Measurements from ENCODE around the gene TFEB.

TFEB gene

DNA sequence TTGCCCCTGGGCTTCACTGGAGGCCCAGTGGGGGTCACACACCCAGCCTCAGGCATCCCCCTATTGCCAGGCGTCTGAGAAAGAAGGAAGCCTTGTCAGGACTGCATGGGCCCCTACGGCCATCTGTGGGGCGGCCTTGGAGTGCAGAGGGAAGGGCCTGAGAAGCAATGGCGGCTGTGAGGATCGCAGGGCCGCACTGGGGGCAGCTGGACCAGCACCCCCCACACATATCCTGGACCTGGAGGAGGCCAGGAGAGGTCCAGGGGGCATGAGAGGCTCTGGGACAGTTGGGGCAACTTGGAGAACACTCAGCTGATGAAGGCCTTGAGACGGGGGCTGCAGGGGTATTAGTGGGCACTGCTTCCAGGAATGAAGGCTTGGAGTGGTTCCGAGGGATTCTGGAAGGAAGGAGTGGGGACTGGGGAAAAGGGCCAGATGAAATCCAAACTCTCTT, 80.7 kb downstream of the TFEB start:
- TF ChIP-seq, protein P1, sequence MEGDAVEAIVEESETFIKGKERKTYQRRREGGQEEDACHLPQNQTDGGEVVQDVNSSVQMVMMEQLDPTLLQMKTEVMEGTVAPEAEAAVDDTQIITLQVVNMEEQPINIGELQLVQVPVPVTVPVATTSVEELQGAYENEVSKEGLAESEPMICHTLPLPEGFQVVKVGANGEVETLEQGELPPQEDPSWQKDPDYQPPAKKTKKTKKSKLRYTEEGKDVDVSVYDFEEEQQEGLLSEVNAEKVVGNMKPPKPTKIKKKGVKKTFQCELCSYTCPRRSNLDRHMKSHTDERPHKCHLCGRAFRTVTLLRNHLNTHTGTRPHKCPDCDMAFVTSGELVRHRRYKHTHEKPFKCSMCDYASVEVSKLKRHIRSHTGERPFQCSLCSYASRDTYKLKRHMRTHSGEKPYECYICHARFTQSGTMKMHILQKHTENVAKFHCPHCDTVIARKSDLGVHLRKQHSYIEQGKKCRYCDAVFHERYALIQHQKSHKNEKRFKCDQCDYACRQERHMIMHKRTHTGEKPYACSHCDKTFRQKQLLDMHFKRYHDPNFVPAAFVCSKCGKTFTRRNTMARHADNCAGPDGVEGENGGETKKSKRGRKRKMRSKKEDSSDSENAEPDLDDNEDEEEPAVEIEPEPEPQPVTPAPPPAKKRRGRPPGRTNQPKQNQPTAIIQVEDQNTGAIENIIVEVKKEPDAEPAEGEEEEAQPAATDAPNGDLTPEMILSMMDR (IDR thresholded peaks at IDR 0.05; ENCODE audit: control extremely low read depth, extremely low read depth, low read depth, missing control alignments) = no peak
- DNase-seq (ENCODE audit: extremely low spot score) = no peak
- CTCF ChIA-PET = no interaction called here
- POLR2A ChIA-PET = no interaction called here

DNA sequence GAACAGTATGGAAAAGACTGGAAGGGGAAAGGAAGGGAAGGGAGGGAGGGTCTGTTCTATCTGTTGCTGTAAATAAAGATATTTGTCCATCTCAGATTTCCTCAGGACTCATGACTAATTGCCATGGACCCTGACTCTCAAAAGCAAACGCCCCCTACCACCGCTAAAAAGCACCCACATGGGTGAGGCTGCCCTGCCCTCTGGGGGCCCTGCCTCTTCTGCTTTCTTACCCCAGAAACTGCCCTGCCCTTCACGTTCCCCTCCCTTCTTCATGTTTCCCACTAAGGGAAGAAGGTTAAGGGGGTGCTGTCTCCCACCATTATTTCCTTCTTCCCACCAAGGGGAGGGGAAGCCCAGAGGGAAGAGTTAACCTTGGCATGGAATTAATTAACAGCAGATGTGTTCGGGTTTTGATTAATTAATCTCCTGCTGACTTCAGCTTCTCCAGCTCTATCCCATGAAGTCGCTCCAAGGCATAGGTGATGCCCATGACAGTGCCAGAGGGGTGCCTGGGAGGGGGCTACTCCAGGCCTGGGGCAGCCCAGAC, 81.2 kb downstream of the TFEB start:
- no peak for DNase-seq (ENCODE audit: extremely low spot score)
- CTCF ChIA-PET = no interaction called here
- POLR2A ChIA-PET = no interaction called here
- TF ChIP-seq, protein P1 (IDR thresholded peaks at IDR 0.05; ENCODE audit: control extremely low read depth, extremely low read depth, low read depth, missing control alignments) = no peak

DNA sequence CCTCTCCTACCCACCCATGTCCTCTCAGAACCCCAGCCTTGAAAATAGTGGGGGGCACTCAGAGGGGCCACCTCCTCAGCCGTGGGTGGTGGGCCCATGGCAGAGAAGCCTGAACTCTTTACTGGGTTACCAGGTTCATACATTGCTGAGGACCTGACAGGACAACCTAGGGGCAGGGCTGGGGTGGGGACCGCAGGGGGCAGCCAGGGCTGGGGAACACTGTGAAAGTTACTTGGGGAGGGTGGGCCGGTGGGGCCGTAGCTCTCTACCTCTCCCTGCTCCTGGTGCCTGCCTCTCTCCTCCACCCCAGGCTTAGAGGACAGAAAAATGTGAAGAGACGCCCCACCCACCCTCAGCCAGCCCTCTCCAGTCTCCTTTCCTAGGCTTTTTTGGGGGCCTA, 81.7 kb downstream of the TFEB start:
- ChIA-PET POLR2A (no interaction called here), CTCF (no interaction called here)
- no peak for DNase-seq (ENCODE audit: extremely low spot score)
- TF ChIP-seq, protein P1 (IDR thresholded peaks at IDR 0.05; ENCODE audit: control extremely low read depth, extremely low read depth, low read depth, missing control alignments) = no peak

DNA sequence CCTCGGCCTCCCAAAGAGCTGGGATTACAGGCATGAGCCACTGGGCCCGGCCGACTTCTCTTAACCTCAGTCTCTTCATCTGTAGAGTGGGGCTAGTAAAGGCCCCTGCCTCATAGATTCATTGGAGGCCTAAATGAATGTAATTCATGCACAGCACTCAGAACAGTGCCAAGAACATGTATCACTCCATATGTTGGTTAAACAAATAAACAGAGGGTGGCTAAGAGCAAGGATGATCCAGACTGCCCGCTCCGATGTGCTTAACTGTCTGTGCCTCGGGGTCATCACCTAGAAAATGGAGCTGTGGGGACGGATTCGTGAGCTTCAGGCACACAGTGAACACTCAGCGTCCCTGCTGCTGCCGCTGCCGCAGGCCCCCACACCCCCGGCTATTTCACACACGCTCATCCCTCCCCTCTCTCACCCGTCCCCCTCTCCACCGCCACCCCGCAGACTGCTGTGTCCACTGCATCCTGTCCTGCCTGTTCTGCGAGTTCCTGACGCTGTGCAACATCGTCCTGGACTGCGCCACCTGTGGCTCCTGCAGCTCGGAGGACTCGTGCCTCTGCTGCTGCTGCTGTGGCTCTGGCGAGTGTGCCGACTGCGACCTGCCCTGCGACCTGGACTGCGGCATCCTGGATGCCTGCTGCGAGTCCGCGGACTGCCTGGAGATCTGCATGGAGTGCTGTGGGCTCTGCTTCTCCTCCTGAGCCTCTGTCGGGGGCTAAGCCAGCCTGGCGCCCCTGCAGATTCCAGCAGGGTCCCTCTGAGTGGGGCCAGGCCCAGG, 82.3 kb downstream of the TFEB start:
- POLR2A ChIA-PET = no interaction called here
- CTCF ChIA-PET = interaction anchor here (1.5 kb wide), 2 partner anchors 8 to 285 kb away, joined by 4 to 8 read pairs; no protein-coding TSS in a partner anchor
- TF ChIP-seq, protein P1 (IDR thresholded peaks at IDR 0.05; ENCODE audit: control extremely low read depth, extremely low read depth, low read depth, missing control alignments) = no peak
- DNase-seq (ENCODE audit: extremely low spot score) = no peak

DNA sequence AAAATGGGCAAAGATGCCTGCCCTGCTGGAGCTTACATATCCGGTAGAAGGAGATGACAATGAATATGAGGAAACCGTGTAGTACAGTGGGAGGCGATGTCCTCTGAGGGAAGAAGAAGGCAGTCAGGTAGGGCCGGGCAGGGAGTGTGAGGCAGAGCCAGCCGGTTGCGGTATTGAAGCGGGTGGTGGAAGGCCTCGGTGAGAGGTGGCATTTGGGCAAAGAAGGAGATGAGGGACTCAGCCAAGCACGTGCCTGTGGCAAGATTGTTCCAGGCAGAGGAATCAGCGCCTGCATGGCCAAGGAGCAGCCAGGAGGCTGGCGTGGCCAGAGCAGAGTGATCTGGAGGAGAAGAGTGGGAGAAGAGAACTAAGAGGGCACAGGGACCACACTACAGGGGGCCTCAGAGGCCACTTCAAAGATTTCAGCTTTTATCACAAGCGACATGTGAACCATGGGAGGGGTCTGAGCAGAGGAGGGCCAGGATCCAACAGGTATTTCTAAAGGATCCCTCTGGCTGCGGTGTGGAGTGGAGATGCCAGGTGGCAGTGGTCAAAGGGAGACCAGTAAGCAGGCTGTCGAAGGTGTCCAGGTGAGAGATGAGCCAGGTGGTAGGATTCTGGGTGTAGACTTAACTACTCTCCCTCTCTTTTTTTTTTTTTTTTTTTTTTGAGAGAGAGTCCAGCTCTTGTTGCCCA, 83.3 kb downstream of the TFEB start:
- CTCF ChIA-PET = interaction anchor here (1.5 kb wide), 2 partner anchors 9 to 284 kb away, joined by 4 to 8 read pairs; no protein-coding TSS in a partner anchor
- TF ChIP-seq, protein P1 (IDR thresholded peaks at IDR 0.05; ENCODE audit: control extremely low read depth, extremely low read depth, low read depth, missing control alignments) = no peak
- DNase-seq (ENCODE audit: extremely low spot score) = no peak
- POLR2A ChIA-PET = no interaction called here

DNA sequence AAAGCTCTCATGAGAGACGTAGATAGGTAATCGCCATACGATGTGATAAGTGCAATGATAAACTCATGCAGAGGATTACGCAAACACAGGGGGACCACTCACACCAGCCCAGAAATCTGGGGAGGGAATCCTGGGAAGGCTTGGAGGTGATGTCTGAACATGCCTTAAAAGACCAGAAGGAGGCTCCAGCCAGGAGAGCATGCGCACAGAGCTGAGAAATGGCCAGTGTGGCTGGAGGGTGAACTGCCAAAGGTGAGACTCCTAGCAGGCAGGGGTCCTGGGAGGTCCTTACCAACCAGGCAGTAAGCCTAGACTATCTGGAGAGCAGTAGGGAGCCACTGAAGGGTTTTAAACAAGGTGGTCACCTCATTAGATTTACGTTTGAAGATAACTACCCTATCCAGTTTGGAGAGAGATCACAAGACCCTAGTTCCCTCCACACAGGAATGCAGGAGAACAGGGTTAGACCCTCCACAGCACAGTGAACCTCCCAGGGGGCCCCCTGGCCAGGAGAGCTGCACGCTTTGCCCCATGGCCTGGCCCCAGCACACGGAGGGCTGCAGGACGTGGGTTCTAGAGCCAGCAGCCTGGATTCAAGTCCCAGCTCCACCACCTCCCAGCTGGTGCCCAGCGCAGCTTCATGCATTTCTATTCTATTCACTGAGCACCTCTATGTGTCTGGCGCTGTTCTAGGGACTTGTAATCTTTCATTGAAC, 84.0 kb downstream of the TFEB start:
- CTCF ChIA-PET = interaction anchor here (1.5 kb wide), 2 partner anchors 10 to 283 kb away, joined by 4 to 8 read pairs; no protein-coding TSS in a partner anchor
- POLR2A ChIA-PET = no interaction called here
- no peak for DNase-seq (ENCODE audit: extremely low spot score)

More for the DNA sequence above, 84.0 kb downstream of the TFEB start:
- TF ChIP-seq, protein P1 (IDR thresholded peaks at IDR 0.05; ENCODE audit: control extremely low read depth, extremely low read depth, low read depth, missing control alignments) = no peak
